GM12874 (cell line): ENCODE data around the gene CNR2.

Source experiments
- TF ChIP-seq, protein P1 (sequence below): IDR thresholded peaks from 2 replicates; pipeline ENCODE4 v1.5.1; 2011; ENCODE audit warnings: low read depth, mild to moderate bottlenecking, control low read depth, low read length, moderate library complexity; ENCODE audit not compliant: insufficient read depth

The CNR2 gene

GRCh38 chr1:23910553-23911246, 2.5 kb downstream of the CNR2 start:
- TF ChIP-seq, protein P1, sequence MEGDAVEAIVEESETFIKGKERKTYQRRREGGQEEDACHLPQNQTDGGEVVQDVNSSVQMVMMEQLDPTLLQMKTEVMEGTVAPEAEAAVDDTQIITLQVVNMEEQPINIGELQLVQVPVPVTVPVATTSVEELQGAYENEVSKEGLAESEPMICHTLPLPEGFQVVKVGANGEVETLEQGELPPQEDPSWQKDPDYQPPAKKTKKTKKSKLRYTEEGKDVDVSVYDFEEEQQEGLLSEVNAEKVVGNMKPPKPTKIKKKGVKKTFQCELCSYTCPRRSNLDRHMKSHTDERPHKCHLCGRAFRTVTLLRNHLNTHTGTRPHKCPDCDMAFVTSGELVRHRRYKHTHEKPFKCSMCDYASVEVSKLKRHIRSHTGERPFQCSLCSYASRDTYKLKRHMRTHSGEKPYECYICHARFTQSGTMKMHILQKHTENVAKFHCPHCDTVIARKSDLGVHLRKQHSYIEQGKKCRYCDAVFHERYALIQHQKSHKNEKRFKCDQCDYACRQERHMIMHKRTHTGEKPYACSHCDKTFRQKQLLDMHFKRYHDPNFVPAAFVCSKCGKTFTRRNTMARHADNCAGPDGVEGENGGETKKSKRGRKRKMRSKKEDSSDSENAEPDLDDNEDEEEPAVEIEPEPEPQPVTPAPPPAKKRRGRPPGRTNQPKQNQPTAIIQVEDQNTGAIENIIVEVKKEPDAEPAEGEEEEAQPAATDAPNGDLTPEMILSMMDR, result no peak

GRCh38 chr1:23910144-23910543, 3.0 kb downstream of the CNR2 start:
- TF ChIP-seq, protein P1, result no peak

- TF ChIP-seq, protein P1, result no peak
These were observed 3.8 kb downstream of the CNR2 start for GRCh38 chr1:23909412-23909811.

- TF ChIP-seq, protein P1, result no peak
These were observed 4.5 kb downstream of the CNR2 start for GRCh38 chr1:23908453-23909341.

DNA sequence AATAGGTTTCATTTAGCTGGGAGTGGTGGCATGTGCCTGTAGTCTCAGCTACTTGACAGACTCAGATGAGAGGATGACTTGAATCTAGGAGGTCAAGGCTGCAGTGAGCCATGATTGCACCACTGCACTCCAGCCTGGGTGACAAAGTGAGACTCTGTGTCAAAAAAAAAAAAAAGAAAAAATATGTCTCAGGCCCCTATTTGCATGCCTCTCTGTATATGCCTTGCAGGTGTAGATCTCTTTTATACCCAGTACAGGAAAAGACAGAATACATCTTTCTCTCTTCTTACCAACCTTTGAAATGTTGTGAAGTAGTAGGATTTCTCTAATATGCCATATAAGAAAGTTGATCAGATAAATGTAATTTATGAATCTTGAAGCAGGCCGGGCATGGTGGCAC, 6.4 kb downstream of the CNR2 start:
- TF ChIP-seq, protein P1, result no peak

- TF ChIP-seq, protein P1, result no peak
These were observed 7.6 kb downstream of the CNR2 start for GRCh38 chr1:23905461-23906025.

- TF ChIP-seq, protein P1, result no peak
These were observed 8.3 kb downstream of the CNR2 start for GRCh38 chr1:23904748-23905357.
